Uterus (tissue), 2 donors: ENCODE data around the gene ARHGEF6.

ENCODE experiments used
- CTCF ChIP-seq, 4 experiments: fragments of 200-600 bp in 2 of 4; fragments of 450-650 bp in 2 of 4; sonication (generic) in 2 of 4; IDR thresholded peaks; one replicate each; pipeline ENCODE4 v1.5.1; 2016 to 2019; ENCODE audit warnings: antibody characterized with exemption in 4 of 4, mild to moderate bottlenecking in 2 of 4, moderate library complexity in 1 of 4
- POLR2A ChIP-seq, 2 donors: fragments of 450-650 bp; IDR thresholded peaks; one replicate each; pipeline ENCODE4 v1.6.1; 2016; ENCODE audit warnings: antibody characterized with exemption in 2 of 2, mild to moderate bottlenecking in 1 of 2, moderate library complexity in 1 of 2

- TF ChIP-seq CTCF (IDR thresholded peaks at IDR 0.05) (no peak), POLR2A (IDR thresholded peaks at IDR 0.05) (no peak)
Measured at GRCh38 chrX:136636121-136636520, 144.6 kb downstream of the ARHGEF6 start.
